ENCODE measurements around the gene ALG1L2. TPM values are rescaled to one million over a fixed set of nuclear protein-coding genes. Genes with fewer than 3 reads are reported as not detected.
A peak's percentile ranks its signal among the peaks of the same experiment; 100 is the strongest.
"Not testable (repeated sequence)": the region's sequence is repeated elsewhere in the genome, so short reads cannot be mapped to it uniquely, and the experiment has no call there.

Gene ALG1L2
- total and polyA plus RNA-seq, 2 of the 4 experiments (the other 2 are of a cell fraction) = not detected

DNA sequence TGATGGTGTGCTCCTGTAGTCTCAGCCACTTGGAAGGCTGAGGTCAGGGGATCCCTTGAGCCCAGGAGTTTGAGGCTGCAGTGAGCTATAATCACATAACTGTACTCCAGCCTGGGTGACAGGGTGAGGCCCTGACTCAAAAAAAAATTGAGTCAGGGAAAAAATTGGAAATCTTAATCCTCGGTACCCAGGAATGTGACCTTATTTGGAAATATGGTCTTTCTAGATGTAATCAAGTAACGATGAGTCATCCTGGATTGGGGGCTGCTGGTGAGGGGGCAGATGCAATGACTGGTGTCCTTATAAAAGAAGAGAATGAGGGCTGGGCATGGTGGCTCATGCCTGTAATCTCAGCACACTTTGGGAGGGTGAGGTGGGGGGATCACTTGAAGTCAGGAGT lies 33.8 kb downstream of the ALG1L2 start:
- H3K36me3 ChIP-seq (ENCODE audit: control insufficient read depth, insufficient read depth, low read length); H2BK120ac ChIP-seq (ENCODE audit: low read depth, low read length); H2AK9ac ChIP-seq (replicated peaks; ENCODE audit: low read depth, low read length, poor library complexity); H2BK15ac ChIP-seq (ENCODE audit: low read depth, low read length); H3K4me3 ChIP-seq (ENCODE audit: insufficient read depth, low read depth, low read length); dilution Hi-C loops (cut with HindIII; ENCODE audit: low sequenced_read_pairs, unreplicated experiment); H3K9me3 ChIP-seq (ENCODE audit: control insufficient read depth, insufficient read depth, low read length); in situ Hi-C loops (cut with MboI; ENCODE audit: low sequenced_read_pairs); H3K56ac ChIP-seq (ENCODE audit: extremely low read depth, insufficient read depth, low read length); H3K27me3 ChIP-seq (ENCODE audit: control insufficient read depth, insufficient read depth, low read length); H2AFZ ChIP-seq (replicated peaks; ENCODE audit: low read length, poor library complexity); H2AK5ac ChIP-seq (ENCODE audit: low read depth, low read length); H3K4me1 ChIP-seq (ENCODE audit: control insufficient read depth, insufficient read depth, low read length); BruUV-seq (replicated peaks); H3K4me2 ChIP-seq (ENCODE audit: low read depth, low read length); H3K27ac ChIP-seq (ENCODE audit: insufficient read depth, low read length); H2BK5ac ChIP-seq (ENCODE audit: low read depth, low read length, poor library complexity, severe bottlenecking); H3K9ac ChIP-seq (ENCODE audit: low read depth, low read length); DNase-seq; CTCF ChIA-PET; POLR2A ChIA-PET (ENCODE audit: unreplicated experiment); H3K18ac ChIP-seq (ENCODE audit: low read depth, low read length); H4K5ac ChIP-seq (ENCODE audit: low read depth, low read length); H4K20me1 ChIP-seq (ENCODE audit: insufficient read depth, low read length); ATAC-seq (ENCODE audit: low read depth); H3K23ac ChIP-seq (ENCODE audit: low read depth, low read length); H3K9me1 ChIP-seq (ENCODE audit: insufficient read depth, low read length); H3K79me1 ChIP-seq (ENCODE audit: low read depth in 1 of 2, low read length in 2 of 2); intact Hi-C loops (cut with micrococcal nuclease): not testable (repeated sequence)
- Histone ChIP-seq H2BK20ac (ENCODE audit: low read depth, low read length) (peak overlapping the region; percentile 98; the same call in 1 of the 2 replicates), H3K14ac (replicated peaks; ENCODE audit: low read depth, low read length) (0 out of 2 replicates have a peak overlapping the region, but pooled peaks have one; percentile 87), H4K8ac (ENCODE audit: low read depth in 2 of 2, low read length in 2 of 2) (0 out of 4 replicates have a peak overlapping the region, but pooled peaks of 1 of the 2 experiments have one; percentile 84), H4K91ac (ENCODE audit: insufficient read depth, low read depth, low read length) (peak overlapping the region; percentile 96), H3K4ac (ENCODE audit: low read depth, low read length) (peak overlapping the region; percentile 94)
- no CpG with 5 or more reads among the region's 2 CpGs for WGBS, 2 experiments (ENCODE audit: extremely low coverage in 2 of 2, insufficient read length in 1 of 2)
